Ovary (tissue), 3 donors: ENCODE data around the gene ASRGL1.

Experiments
- CTCF ChIP-seq, 3 donors: fragments of 450-650 bp in 2 of 3; fragments of 200-600 bp in 1 of 3; IDR thresholded peaks; one replicate each; pipeline versions ENCODE4 v1.5.1 to v1.8.0; 2016 to 2022; ENCODE audit warnings: antibody characterized with exemption in 3 of 3, mild to moderate bottlenecking in 1 of 3
- POLR2A ChIP-seq: fragments of 450-650 bp; IDR thresholded peaks from one replicate; pipeline ENCODE4 v1.6.1; 2017; ENCODE audit warnings: antibody characterized with exemption, mild to moderate bottlenecking, moderate library complexity
- donor health status: DM: no; HTN: no; CAD: no.

- TF ChIP-seq POLR2A: no peak
- no peak for TF ChIP-seq CTCF (IDR thresholded peaks at IDR 0.05)
Observed at GRCh38 chr11:62306227-62306626, 31.0 kb upstream of the ASRGL1 start.
